K562 (cell line): ENCODE results near the gene GSTA3. TPM values are rescaled to one million over a fixed set of nuclear protein-coding genes. Genes with fewer than 3 reads are reported as not detected.

Experiments used
- ATAC-seq: fragments of 200-7000 bp; cut with Tn5 transposase; 3 replicates; pipeline ENCODE4 v1.9.1; 2020; ENCODE audit warnings: moderate library complexity
- BruUV-seq: library from RNA; stranded (reverse); fragments of 400-500 nt; replicated peaks from 2 replicates; lab custom pipeline; 2021; lab: Mats Ljungman, UMichigan
- CTCF ChIA-PET: fragments of 300-600 bp; formaldehyde crosslinking; extraction: SDS; loops from one replicate; lab custom pipeline; 2021; ENCODE audit warnings: low intra/inter-chr PET ratio; lab: Yijun Ruan, JAX
- POLR2A ChIA-PET: fragments of 300-600, 350-650 bp; sonication (Branson Sonifier 250); formaldehyde crosslinking; extraction: SDS; loops from one replicate; lab custom pipeline; 2021; ENCODE audit warnings: antibody characterized with exemption, inconsistent platforms; lab: Yijun Ruan, JAX
- DNase-seq, 4 experiments: peaks; one replicate each; pipeline versions ENCODE4 v3.0.0 to v3.0.0-alpha.2; 2011 to 2018; ENCODE audit warnings: low spot score in 3 of 4, mixed read lengths in 3 of 4; ENCODE audit errors: extremely low read depth in 1 of 4
- FAIRE-seq: peaks from 2 replicates; lab custom pipeline; 2011; peaks lifted over from hg19 to GRCh38; lab: Jason Lieb, UNC
- H2AFZ ChIP-seq: 2 replicates; pipeline ENCODE4 v1.6.0; 2011; ENCODE audit warnings: low read depth, low read length, control low read depth, inconsistent platforms
- H3K27ac ChIP-seq: fragments of 200-600 bp; 3 replicates; pipeline ENCODE4 v1.8.0; 2011; ENCODE audit warnings: low read depth, mild to moderate bottlenecking, control low read depth, inconsistent platforms, low read length, moderate library complexity, mixed read lengths; ENCODE audit errors: extremely low read depth
- H3K27me3 ChIP-seq, 2 experiments: fragments of 300-600 bp in 1 of 2; 2 replicates in 1 of 2; 3 replicates in 1 of 2; pipeline versions ENCODE4 v1.6.0 to v1.8.0; 2011; ENCODE audit warnings: inconsistent platforms in 2 of 2, low read length in 2 of 2, mild to moderate bottlenecking in 1 of 2, mixed read lengths in 1 of 2, moderate library complexity in 1 of 2; ENCODE audit not compliant: control insufficient read depth in 2 of 2, insufficient read depth in 2 of 2
- H3K36me3 ChIP-seq: fragments of 300-600 bp; 3 replicates; pipeline ENCODE4 v1.8.0; 2011; ENCODE audit warnings: mild to moderate bottlenecking, low read length, inconsistent platforms; ENCODE audit not compliant: control insufficient read depth, insufficient read depth
- H3K4me1 ChIP-seq, 2 experiments: fragments of 200-600 bp in 1 of 2; replicated peaks in 1 of 2; 2 replicates in 1 of 2; 3 replicates in 1 of 2; pipeline versions ENCODE4 v1.5.1 to v1.8.0; 2011; ENCODE audit warnings: inconsistent platforms in 2 of 2, low read length in 2 of 2, mild to moderate bottlenecking in 1 of 2, mixed read lengths in 1 of 2, moderate library complexity in 1 of 2; ENCODE audit not compliant: control insufficient read depth in 2 of 2, insufficient read depth in 2 of 2
- H3K4me2 ChIP-seq: 2 replicates; pipeline ENCODE4 v1.6.1; 2011; ENCODE audit warnings: low read length, control low read depth, inconsistent platforms, mixed read lengths; ENCODE audit not compliant: insufficient read depth
- H3K4me3 ChIP-seq: fragments of 200-600 bp; sonication (generic), shearing (Covaris generic); 2 replicates; pipeline ENCODE4 v1.5.1; 2016; ENCODE audit warnings: control low read depth, inconsistent platforms
- H3K79me2 ChIP-seq: fragments of 200-600 bp; 3 replicates; pipeline ENCODE4 v1.8.0; 2011; ENCODE audit warnings: low read length, inconsistent platforms; ENCODE audit not compliant: control insufficient read depth, insufficient read depth
- H3K9ac ChIP-seq, 2 experiments: 2 replicates each; pipeline versions ENCODE4 v1.6.0 to v1.6.1; 2011; ENCODE audit warnings: low read depth in 2 of 2, low read length in 2 of 2, control low read depth in 1 of 2, inconsistent platforms in 1 of 2, mild to moderate bottlenecking in 1 of 2, mixed read lengths in 1 of 2; ENCODE audit not compliant: insufficient read depth in 1 of 2
- H3K9me1 ChIP-seq: one replicate; pipeline ENCODE4 v1.6.0; 2011; ENCODE audit warnings: inconsistent platforms, mild to moderate bottlenecking, low read length, moderate library complexity; ENCODE audit not compliant: control insufficient read depth, insufficient read depth
- H3K9me3 ChIP-seq: replicated peaks from 2 replicates; pipeline ENCODE4 v1.5.1; 2011; ENCODE audit warnings: low read depth, low read length, inconsistent platforms; ENCODE audit not compliant: control insufficient read depth, insufficient read depth
- H4K20me1 ChIP-seq: replicated peaks from 2 replicates; pipeline ENCODE4 v1.6.1; 2011; ENCODE audit warnings: low read length, inconsistent platforms, mixed read lengths; ENCODE audit not compliant: control insufficient read depth, insufficient read depth
- CTBP1 ChIP-seq: fragments of 450-650 bp; IDR thresholded peaks from 2 replicates; pipeline ENCODE4 v1.6.1; 2016; ENCODE audit warnings: borderline replicate concordance
- FOSL1 ChIP-seq: fragments of 200-800 bp; sonication (Bioruptor generic); conservative IDR thresholded peaks from 2 replicates; pipeline ENCODE4 v1.6.1; 2016; ENCODE audit warnings: missing genetic modification characterization, missing compliant biosample characterization
- HDAC1 ChIP-seq, 2 experiments: fragments of 450-650 bp; IDR thresholded peaks; 2 replicates each; pipeline ENCODE4 v1.6.1; 2016 to 2017; ENCODE audit warnings: inconsistent platforms in 1 of 2, mild to moderate bottlenecking in 1 of 2, moderate library complexity in 1 of 2
- KDM1A ChIP-seq, 2 experiments: fragments of 450-650 bp; IDR thresholded peaks; 2 replicates each; pipeline ENCODE4 v1.6.1; 2016; ENCODE audit warnings: mild to moderate bottlenecking in 2 of 2
- KLF1 ChIP-seq: fragments of 450-650 bp; IDR thresholded peaks from 2 replicates; pipeline ENCODE4 v1.6.1; 2016; ENCODE audit warnings: missing genetic modification characterization, missing compliant biosample characterization
- KLF10 ChIP-seq: fragments of 250-450 bp; sonication (Bioruptor Pico); IDR thresholded peaks from 2 replicates; pipeline ENCODE4 v1.6.1; 2021; ENCODE audit warnings: matching md5 sums
- MEF2A ChIP-seq: IDR thresholded peaks from 2 replicates; pipeline ENCODE4 v1.6.1; 2011; ENCODE audit warnings: low read depth, mild to moderate bottlenecking, low read length, moderate library complexity; ENCODE audit not compliant: control insufficient read depth
- MEF2D ChIP-seq: conservative IDR thresholded peaks from 2 replicates; pipeline ENCODE4 v1.6.1; 2016; ENCODE audit warnings: low read depth, missing genetic modification characterization, missing compliant biosample characterization
- RCOR1 ChIP-seq, 2 experiments: IDR thresholded peaks; 2 replicates each; pipeline ENCODE4 v1.6.1; 2012; ENCODE audit warnings: low read depth in 2 of 2, low read length in 2 of 2, borderline replicate concordance in 1 of 2, improper control_type of control experiment in 1 of 2
- SIX5 ChIP-seq, 2 experiments: IDR thresholded peaks; 2 replicates each; pipeline ENCODE4 v1.6.1; 2011; ENCODE audit warnings: low read length in 2 of 2, borderline replicate concordance in 1 of 2, low read depth in 1 of 2, mild to moderate bottlenecking in 1 of 2, moderate library complexity in 1 of 2; ENCODE audit not compliant: insufficient read depth in 1 of 2
- SMARCA5 ChIP-seq: fragments of 450-650 bp; IDR thresholded peaks from 2 replicates; pipeline ENCODE4 v1.6.1; 2016
- TEAD4 ChIP-seq, 2 experiments: sonication (generic) in 1 of 2; formaldehyde crosslinking in 1 of 2; IDR thresholded peaks; 2 replicates each; pipeline versions ENCODE4 v1.6.1 to v1.8.0; 2012 to 2022; ENCODE audit warnings: borderline replicate concordance in 1 of 2, inconsistent platforms in 1 of 2, low read length in 1 of 2, mild to moderate bottlenecking in 1 of 2, missing genetic modification reagents in 1 of 2
- WGBS: fragments of 100-300 bp; shearing (Covaris generic); methylation state at CpG from one replicate; pipeline ENCODE4 v1.1.6; 2016; ENCODE audit warnings: low coverage, mixed read lengths; ENCODE audit not compliant: insufficient coverage; ENCODE audit errors: missing lambda C conversion rate; 5-methylcytosine and 5-hydroxymethylcytosine counted together
- in situ Hi-C: fragments of 300-500 bp; cut with MboI; formaldehyde crosslinking; loops from 4 replicates; pipeline ENCODE4 v1.15.0; 2018; ENCODE audit warnings: inconsistent platforms, mixed read lengths
- intact Hi-C: fragments of 100-400 bp; cut with micrococcal nuclease; formaldehyde crosslinking; loops from 2 replicates; pipeline ENCODE4 v1.14.2; 2022
- polyA plus RNA-seq, 8 experiments: library from polyadenylated mRNA; depleted of rRNA in 4 of 8; stranded (reverse) in 5 of 8; unstranded in 3 of 8; fragments of >200 nt; fragmentation: Nextera tagmentation in 2 of 8; fragmentation: Illumina TruSeq in 1 of 8; extraction: Ambion mirVana in 2 of 8; extraction: Trizol in 1 of 8; gene quantifications; 2 replicates each; pipeline versions ENCODE4 v1.2.1 to v1.2.3, GENCODE V29; 2011 to 2014; ENCODE audit warnings: inconsistent platforms in 1 of 8, missing spikeins in 1 of 8
- total RNA-seq, 7 experiments: library from RNA; depleted of rRNA in 6 of 7; stranded (reverse); fragments of >200 nt in 6 of 7; fragmentation: Illumina TruSeq in 2 of 7; extraction: Trizol in 2 of 7; gene quantifications; 2 replicates each; pipeline versions ENCODE4 v1.2.1 to v1.2.3, GENCODE V29; 2011 to 2021; ENCODE audit warnings: low replicate concordance in 1 of 7
- TF ChIP-seq, protein P1 (sequence below): sonication (generic); formaldehyde crosslinking; IDR thresholded peaks from 2 replicates; pipeline ENCODE4 v1.8.1; 2023; ENCODE audit warnings: mild to moderate bottlenecking, missing genetic modification reagents
- TF ChIP-seq, protein P2 (sequence below): fragments of 250-450 bp; sonication (Bioruptor Pico); IDR thresholded peaks from 2 replicates; pipeline ENCODE4 v1.8.0; 2022; ENCODE audit warnings: inconsistent platforms, mild to moderate bottlenecking, moderate library complexity, borderline replicate concordance

The GSTA3 gene
- total and polyA plus RNA-seq, 9 of the 15 experiments (the other 6 are each of a cell fraction or from before 2014, with no cell fraction given), result not detected

DNA sequence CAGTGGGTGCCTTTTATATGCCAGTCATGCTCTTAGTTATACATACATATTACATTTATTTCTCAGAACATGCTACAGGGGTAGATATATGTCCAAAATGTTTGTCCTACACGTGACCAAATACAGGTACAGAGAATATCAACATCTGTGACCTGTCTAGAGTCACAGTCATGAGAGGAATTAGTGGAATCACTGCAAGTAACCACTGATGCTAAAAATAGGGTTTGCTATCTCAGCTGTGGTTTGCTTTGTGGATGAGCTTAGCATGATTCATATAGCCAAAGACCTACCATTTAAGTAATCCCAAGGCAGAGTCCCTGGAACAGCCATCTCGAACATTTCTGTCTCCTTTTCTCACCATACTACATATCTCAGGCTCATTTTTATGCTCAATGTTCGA lies 32.3 kb downstream of the GSTA3 start:
- peaks cover 8 to 15% of the 10 kb centered on the region in 2 experiments; a peak in 1 of 5 replicates for H3K27me3 ChIP-seq
- no peak overlapping the region for H3K27ac ChIP-seq
- H3K79me2 ChIP-seq, result no peaks in the 10 kb centered on the region
- no peak overlapping the region for H3K4me3 ChIP-seq
- BruUV-seq, result no TSS peak
- no peaks in the 10 kb centered on the region; a peak in 1 of 5 replicates for H3K4me1 ChIP-seq
- intact Hi-C loops, result no loop called here
- in situ Hi-C loops, result no loop called here
- FAIRE-seq (no peak), ATAC-seq (no peak), DNase-seq (no peak)
- H3K9ac ChIP-seq, result no peak overlapping the region
- ChIA-PET CTCF (interaction anchor here (0.6 kb wide), 1 partner anchor 301 kb away, joined by 3 read pairs; no protein-coding TSS in a partner anchor), POLR2A (no interaction called here)
- TF ChIP-seq TEAD4 (IDR thresholded peaks at IDR 0.05; ENCODE audit: low read length) (peak; percentile 35; the same call in 1 of the 2 replicates), TEAD4 (CRISPR knock-in tag; IDR thresholded peaks at IDR 0.05; ENCODE audit: borderline replicate concordance) (no peak), KDM1A (IDR thresholded peaks at IDR 0.05) (peak; percentile 81 to 82), MEF2A (peak; percentile 87), SIX5 (IDR thresholded peaks at IDR 0.05; ENCODE audit: borderline replicate concordance in 1 of 2, insufficient read depth in 1 of 2, low read depth in 1 of 2, low read length in 2 of 2) (no peak), SMARCA5 (no peak), HDAC1 (IDR thresholded peaks at IDR 0.05) (0 out of 4 replicates have a peak, but pooled peaks of 1 of the 2 experiments have one; percentile 16), RCOR1 (IDR thresholded peaks at IDR 0.05; ENCODE audit: borderline replicate concordance in 1 of 2, low read depth in 2 of 2, low read length in 2 of 2) (peak in 1 of 2 experiments; percentile 82; a peak in 1 of 4 replicates), KLF1 (tag) (no peak), FOSL1 (peak; percentile 93), KLF10 (CRISPR knock-in tag) (no peak), CTBP1 (no peak), MEF2D (tag) (peak; percentile 96)
- TF ChIP-seq, protein P1, sequence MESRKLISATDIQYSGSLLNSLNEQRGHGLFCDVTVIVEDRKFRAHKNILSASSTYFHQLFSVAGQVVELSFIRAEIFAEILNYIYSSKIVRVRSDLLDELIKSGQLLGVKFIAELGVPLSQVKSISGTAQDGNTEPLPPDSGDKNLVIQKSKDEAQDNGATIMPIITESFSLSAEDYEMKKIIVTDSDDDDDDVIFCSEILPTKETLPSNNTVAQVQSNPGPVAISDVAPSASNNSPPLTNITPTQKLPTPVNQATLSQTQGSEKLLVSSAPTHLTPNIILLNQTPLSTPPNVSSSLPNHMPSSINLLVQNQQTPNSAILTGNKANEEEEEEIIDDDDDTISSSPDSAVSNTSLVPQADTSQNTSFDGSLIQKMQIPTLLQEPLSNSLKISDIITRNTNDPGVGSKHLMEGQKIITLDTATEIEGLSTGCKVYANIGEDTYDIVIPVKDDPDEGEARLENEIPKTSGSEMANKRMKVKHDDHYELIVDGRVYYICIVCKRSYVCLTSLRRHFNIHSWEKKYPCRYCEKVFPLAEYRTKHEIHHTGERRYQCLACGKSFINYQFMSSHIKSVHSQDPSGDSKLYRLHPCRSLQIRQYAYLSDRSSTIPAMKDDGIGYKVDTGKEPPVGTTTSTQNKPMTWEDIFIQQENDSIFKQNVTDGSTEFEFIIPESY (CRISPR knock-in tag), result no peak
- TF ChIP-seq, protein P2, sequence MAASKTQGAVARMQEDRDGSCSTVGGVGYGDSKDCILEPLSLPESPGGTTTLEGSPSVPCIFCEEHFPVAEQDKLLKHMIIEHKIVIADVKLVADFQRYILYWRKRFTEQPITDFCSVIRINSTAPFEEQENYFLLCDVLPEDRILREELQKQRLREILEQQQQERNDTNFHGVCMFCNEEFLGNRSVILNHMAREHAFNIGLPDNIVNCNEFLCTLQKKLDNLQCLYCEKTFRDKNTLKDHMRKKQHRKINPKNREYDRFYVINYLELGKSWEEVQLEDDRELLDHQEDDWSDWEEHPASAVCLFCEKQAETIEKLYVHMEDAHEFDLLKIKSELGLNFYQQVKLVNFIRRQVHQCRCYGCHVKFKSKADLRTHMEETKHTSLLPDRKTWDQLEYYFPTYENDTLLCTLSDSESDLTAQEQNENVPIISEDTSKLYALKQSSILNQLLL (CRISPR knock-in tag), result no peak
- no peaks in the 10 kb centered on the region for H3K9me1 ChIP-seq
- no peaks in the 10 kb centered on the region for H3K36me3 ChIP-seq
- WGBS, result 3% methylated on average over 3 of the region's 3 CpGs
- H4K20me1 ChIP-seq, result no peaks in the 10 kb centered on the region
- no peak overlapping the region for H3K4me2 ChIP-seq
- H2AFZ ChIP-seq, result no peak overlapping the region
- no peaks in the 10 kb centered on the region for H3K9me3 ChIP-seq
